Right atrium auricular region (tissue), 2 donors: ENCODE measurements around the gene NECTIN4. TPM values are rescaled to one million over a fixed set of nuclear protein-coding genes. Genes with fewer than 3 reads are reported as not detected.
"Not testable (repeated sequence)": the region's sequence is repeated elsewhere in the genome, so short reads cannot be mapped to it uniquely, and the experiment has no call there.

ENCODE experiments used
- DNase-seq: peaks from one replicate; pipeline ENCODE4 v3.0.0-alpha.2; 2019; ENCODE audit warnings: low spot score
- H3K27ac ChIP-seq, 2 donors: fragments of 200-600 bp; sonication (generic); 1 replicate in 1 of 2; 2 replicates in 1 of 2; pipeline ENCODE4 v1.5.1; 2016 to 2019
- H3K27me3 ChIP-seq, 2 donors: fragments of 200-600 bp; sonication (generic); one replicate each; pipeline versions ENCODE4 v1.5.1 to v1.6.0; 2017 to 2019
- H3K36me3 ChIP-seq: fragments of 200-600 bp; sonication (generic); one replicate; pipeline ENCODE4 v1.5.1; 2016
- H3K4me1 ChIP-seq, 2 donors: fragments of 200-600 bp; sonication (generic); one replicate each; pipeline versions ENCODE4 v1.5.1 to v1.6.0; 2017 to 2019
- H3K4me3 ChIP-seq, 2 donors: fragments of 200-600 bp; sonication (generic); 1 replicate in 1 of 2; 2 replicates in 1 of 2; pipeline ENCODE4 v1.5.1; 2017 to 2019; ENCODE audit warnings: mild to moderate bottlenecking in 1 of 2, moderate library complexity in 1 of 2
- H3K9me3 ChIP-seq, 2 donors: fragments of 200-600 bp; sonication (generic); one replicate each; pipeline ENCODE4 v1.5.1; 2019
- CTCF ChIP-seq, 2 donors: fragments of 200-600 bp; sonication (generic); IDR thresholded peaks; one replicate each; pipeline ENCODE4 v1.5.1; 2019; ENCODE audit warnings: antibody characterized with exemption in 2 of 2
- total RNA-seq, 2 donors: library from RNA; depleted of rRNA; stranded (reverse); fragments of >200 nt; gene quantifications; one replicate each; pipeline ENCODE4 v1.1.0, GENCODE V29; 2016

NECTIN4 gene
- total RNA-seq, 2 donors from 2014 or later: 0.75 TPM; not detected in 1

GRCh38 chr1:161068306-161069234 is 20.8 kb downstream of the NECTIN4 start:
- no peaks in the 10 kb centered on the region for H3K4me1 ChIP-seq
- DNase-seq: peak; percentile 68
- H3K36me3 ChIP-seq: no peaks in the 10 kb centered on the region
- peak overlapping the region; percentile 10 to 37 for H3K4me3 ChIP-seq
- peak overlapping the region; percentile 30 to 35 for H3K27ac ChIP-seq
- no peaks in the 10 kb centered on the region for H3K9me3 ChIP-seq
- no peaks in the 10 kb centered on the region for H3K27me3 ChIP-seq
- no peak for TF ChIP-seq CTCF (IDR thresholded peaks at IDR 0.05)

GRCh38 chr1:161066694-161067093 is 22.7 kb downstream of the NECTIN4 start:
- Histone ChIP-seq H3K4me1 (no peaks in the 10 kb centered on the region), H3K4me3 (no peak overlapping the region), H3K36me3 (no peaks in the 10 kb centered on the region), H3K27ac (no peak overlapping the region), H3K9me3 (no peaks in the 10 kb centered on the region), H3K27me3 (no peaks in the 10 kb centered on the region)
- DNase-seq: no peak
- no peak for TF ChIP-seq CTCF (IDR thresholded peaks at IDR 0.05)

- not testable (repeated sequence) for H3K27me3 ChIP-seq, H3K9me3 ChIP-seq, H3K27ac ChIP-seq, H3K4me1 ChIP-seq, DNase-seq, H3K36me3 ChIP-seq, H3K4me3 ChIP-seq
Observed at GRCh38 chr1:161065681-161066080, 23.7 kb downstream of the NECTIN4 start.

- H3K9me3 ChIP-seq, H3K4me1 ChIP-seq, H3K27me3 ChIP-seq, DNase-seq, H3K36me3 ChIP-seq, H3K27ac ChIP-seq, H3K4me3 ChIP-seq: not testable (repeated sequence)
Observed at GRCh38 chr1:161063936-161064335, 25.4 kb downstream of the NECTIN4 start.

- Histone ChIP-seq H3K4me1 (no peaks in the 10 kb centered on the region), H3K36me3 (no peaks in the 10 kb centered on the region), H3K4me3 (no peak overlapping the region), H3K27ac (no peak overlapping the region), H3K9me3 (no peaks in the 10 kb centered on the region), H3K27me3 (no peaks in the 10 kb centered on the region)
- DNase-seq: no peak
- TF ChIP-seq CTCF (IDR thresholded peaks at IDR 0.05): no peak
Observed at GRCh38 chr1:161061419-161061818, 27.9 kb downstream of the NECTIN4 start.

GRCh38 chr1:161059293-161059692 is 30.1 kb downstream of the NECTIN4 start:
- Histone ChIP-seq H3K4me3 (no peak overlapping the region), H3K27ac (no peak overlapping the region), H3K4me1 (no peaks in the 10 kb centered on the region), H3K9me3 (no peaks in the 10 kb centered on the region), H3K36me3 (no peaks in the 10 kb centered on the region), H3K27me3 (no peaks in the 10 kb centered on the region)
- TF ChIP-seq CTCF (IDR thresholded peaks at IDR 0.05): no peak
- no peak for DNase-seq

- H3K27me3 ChIP-seq: no peaks in the 10 kb centered on the region
- no peak for DNase-seq
- TF ChIP-seq CTCF (IDR thresholded peaks at IDR 0.05): no peak
Observed at GRCh38 chr1:161054805-161055204, 34.6 kb downstream of the NECTIN4 start.

More at GRCh38 chr1:161054805-161055204, 34.6 kb downstream of the NECTIN4 start:
- Histone ChIP-seq H3K27ac (no peak overlapping the region), H3K4me1 (no peaks in the 10 kb centered on the region), H3K36me3 (no peaks in the 10 kb centered on the region), H3K9me3 (no peaks in the 10 kb centered on the region), H3K4me3 (no peak overlapping the region)
